Measurements from ENCODE around the gene ALS2CL. TPM values are rescaled to one million over a fixed set of nuclear protein-coding genes. Genes with fewer than 3 reads are reported as not detected.

Gene ALS2CL
- total and polyA plus RNA-seq, 12 donors: 15.6 to 102 (median 21.6) TPM

DNA sequence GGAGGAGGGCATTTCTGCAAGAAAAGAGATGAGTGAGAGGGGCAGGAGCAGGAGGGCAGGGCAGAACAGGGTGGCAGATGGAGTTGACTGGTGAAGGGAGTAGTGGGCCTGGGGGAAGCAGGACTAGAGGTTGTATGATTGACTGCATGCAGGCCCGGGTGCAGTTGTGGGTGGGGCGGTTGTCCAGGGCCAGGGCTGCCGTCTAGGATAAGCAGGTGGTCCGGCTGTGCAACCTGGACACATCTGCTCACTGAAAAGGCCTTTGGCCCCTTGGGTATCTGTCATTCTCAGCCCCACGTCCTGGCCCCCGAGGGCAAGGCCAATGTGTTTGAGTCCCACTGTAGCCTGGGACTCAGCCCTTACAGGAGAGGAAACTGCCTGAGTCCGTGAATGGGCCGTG lies 25.4 kb downstream of the ALS2CL start:
- Histone ChIP-seq H3K36me3 (peaks cover 0 to 32% (median 5%) of the 10 kb centered on the region in 9 donors), H3K9me3 (no peaks in the 10 kb centered on the region), H3K4me1 (peaks cover 7 to 56% (median 38%) of the 10 kb centered on the region in 9 donors), H3K4me3 (no peak overlapping the region), H3K27ac (peak overlapping the region in 1 of 10 donors; percentile 10), H3K27me3 (no peaks in the 10 kb centered on the region)
- DNase-seq (no peak), ATAC-seq (no peak)
- intact Hi-C loops (cut with DNase I): loop anchor here in 2 of 10 donors (10.0 kb wide), 1 partner anchor 103 kb away; the partner anchor contains the start of gene LRRC2 (in 2 of the 2)
- 63 to 72% methylated on average over 8 of the region's 8 CpGs for WGBS, 2 donors
- TF ChIP-seq CTCF (IDR thresholded peaks at IDR 0.05): no peak

DNA sequence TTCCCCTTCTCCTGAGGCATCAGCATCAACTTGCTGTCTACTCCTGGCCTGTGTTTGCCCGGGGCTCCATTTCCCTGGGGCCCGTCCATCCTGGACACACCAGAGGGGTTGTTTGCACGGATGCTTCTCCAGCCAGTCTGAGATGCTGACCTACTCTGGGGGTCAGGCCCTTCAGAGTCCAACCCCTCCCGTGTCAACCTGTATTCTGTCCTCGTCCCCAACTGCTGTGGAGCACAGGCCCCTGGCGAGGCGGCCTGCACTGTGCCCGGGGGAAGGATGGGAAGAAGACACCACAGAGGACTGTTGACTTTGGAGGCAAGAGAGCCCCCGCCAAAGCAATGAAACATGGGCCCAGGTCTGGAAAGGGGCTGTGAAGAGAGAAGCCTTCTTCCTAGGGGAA lies 25.8 kb downstream of the ALS2CL start:
- ATAC-seq (no peak), DNase-seq (no peak)
- H3K27ac ChIP-seq: peak overlapping the region in 4 of 10 donors; percentile 75 to 87 (median 82)
- intact Hi-C loops (cut with DNase I): loop anchor here in 2 of 10 donors (10.0 kb wide), 1 partner anchor 103 kb away; the partner anchor contains the start of gene LRRC2 (in 2 of the 2)
- no peak for TF ChIP-seq CTCF (IDR thresholded peaks at IDR 0.05)
- peaks cover 0 to 28% (median 5%) of the 10 kb centered on the region in 9 donors for H3K36me3 ChIP-seq
- 88 to 90% methylated on average over 9 of the region's 9 CpGs for WGBS, 2 donors
- peaks cover 10 to 60% (median 42%) of the 10 kb centered on the region in 9 donors for H3K4me1 ChIP-seq
- H3K9me3 ChIP-seq: no peaks in the 10 kb centered on the region
- H3K4me3 ChIP-seq: no peak overlapping the region
- H3K27me3 ChIP-seq: no peaks in the 10 kb centered on the region

DNA sequence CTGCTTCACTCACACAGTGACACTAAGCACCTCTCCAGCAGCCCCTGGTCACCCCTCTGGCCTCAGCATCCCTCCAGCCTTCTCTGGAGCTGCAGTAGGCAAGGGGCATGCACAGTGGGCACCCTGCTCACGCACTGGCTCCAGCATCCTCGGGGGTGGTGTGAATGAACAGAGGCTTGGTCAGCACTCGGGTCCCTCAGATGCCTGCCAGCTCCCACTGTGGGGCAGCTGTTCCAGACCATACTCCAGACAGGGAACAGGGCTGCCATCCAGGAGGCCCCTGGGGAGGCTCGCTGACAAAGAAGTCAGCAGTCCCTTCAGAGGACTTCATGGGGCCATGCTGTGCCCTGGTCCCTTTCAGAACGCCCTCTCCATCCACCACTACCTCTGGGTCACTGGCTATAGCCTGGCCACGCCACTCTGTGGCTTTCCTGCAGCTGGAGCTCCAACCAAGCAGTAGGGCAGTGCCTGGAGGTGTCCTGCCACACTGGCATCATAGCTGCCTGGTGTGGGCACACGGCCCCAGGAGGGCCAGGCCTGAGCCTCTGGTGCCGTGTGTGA lies 26.3 kb downstream of the ALS2CL start:
- no peak for TF ChIP-seq CTCF (IDR thresholded peaks at IDR 0.05)
- Histone ChIP-seq H3K9me3 (no peaks in the 10 kb centered on the region), H3K4me3 (no peak overlapping the region), H3K27me3 (no peaks in the 10 kb centered on the region), H3K4me1 (peaks cover 10 to 66% (median 42%) of the 10 kb centered on the region in 9 donors), H3K36me3 (peaks cover 0 to 23% (median under 1%) of the 10 kb centered on the region in 9 donors), H3K27ac (peak overlapping the region in 9 of 10 donors; percentile 51 to 90 (median 79))
- DNase-seq: peak in 1 of 2 donors; percentile 5
- WGBS, 2 donors: 79 to 81% methylated on average over 8 of the region's 8 CpGs
- intact Hi-C loops (cut with DNase I): loop anchor here in 2 of 10 donors (10.0 kb wide), 1 partner anchor 102 kb away; the partner anchor contains the start of gene LRRC2 (in 2 of the 2)
- ATAC-seq: peak in 2 of 8 donors; percentile 0 to 4

GRCh38 chr3:46666453-46666845 lies 27.0 kb downstream of the ALS2CL start:
- 49 to 58% methylated on average over 7 of the region's 7 CpGs for WGBS, 2 donors
- intact Hi-C loops (cut with DNase I): loop anchor here in 2 of 10 donors (10.0 kb wide), 1 partner anchor 102 kb away; the partner anchor contains the start of gene LRRC2 (in 2 of the 2)

More at GRCh38 chr3:46666453-46666845, 27.0 kb downstream of the ALS2CL start:
- peak overlapping the region; percentile 38 to 91 (median 80) for H3K27ac ChIP-seq
- H3K36me3 ChIP-seq: peaks cover 0 to 16% (median 0%) of the 10 kb centered on the region in 9 donors
- H3K4me1 ChIP-seq: peaks cover 10 to 68% (median 42%) of the 10 kb centered on the region in 9 donors
- no peaks in the 10 kb centered on the region for H3K27me3 ChIP-seq
- no peaks in the 10 kb centered on the region for H3K9me3 ChIP-seq
- TF ChIP-seq CTCF (IDR thresholded peaks at IDR 0.05): no peak
- DNase-seq: peak; percentile 58 to 59
- H3K4me3 ChIP-seq: no peak overlapping the region
- peak in 6 of 8 donors; percentile 38 to 72 (median 42) for ATAC-seq

All from heart right ventricle (tissue), 16 donors.